SK-N-SH treated with all-trans-retinoic acid at 6 μM for 48 hours (cell line): Measurements from ENCODE around the gene SCAMP1.

ENCODE experiments used
- ATAC-seq: fragments of 200-7000 bp; cut with Tn5 transposase; 3 replicates; pipeline ENCODE4 v1.9.1; 2020; ENCODE audit warnings: mild to moderate bottlenecking, moderate library complexity
- ARNTL ChIP-seq: fragments of 450-650 bp; formaldehyde crosslinking; IDR thresholded peaks from 2 replicates; pipeline ENCODE4 v1.5.0; 2020; ENCODE audit warnings: low read depth, mild to moderate bottlenecking, moderate library complexity, borderline replicate concordance
- BACH2 ChIP-seq: fragments of 250-450 bp; sonication (Bioruptor Pico); IDR thresholded peaks from 2 replicates; pipeline ENCODE4 v1.9.0; 2021; ENCODE audit warnings: mild to moderate bottlenecking, borderline replicate concordance
- CREB5 ChIP-seq: fragments of 250-450 bp; sonication (Bioruptor Pico); IDR thresholded peaks from 2 replicates; pipeline ENCODE4 v1.5.1; 2020; ENCODE audit warnings: low read depth, mild to moderate bottlenecking, moderate library complexity
- CSDC2 ChIP-seq: fragments of 250-450 bp; sonication (Bioruptor Pico); IDR thresholded peaks from 2 replicates; pipeline ENCODE4 v1.5.0; 2020; ENCODE audit warnings: mild to moderate bottlenecking, moderate library complexity
- CSRNP3 ChIP-seq: fragments of 250-450 bp; sonication (Bioruptor Pico); IDR thresholded peaks from 2 replicates; pipeline ENCODE4 v1.5.1; 2021; ENCODE audit warnings: mild to moderate bottlenecking, moderate library complexity
- ESRRG ChIP-seq: fragments of 250-450 bp; sonication (Bioruptor Pico); IDR thresholded peaks from 2 replicates; pipeline ENCODE4 v1.6.1; 2021; ENCODE audit warnings: mild to moderate bottlenecking
- GLIS3 ChIP-seq: fragments of 250-450 bp; sonication (Bioruptor Pico); IDR thresholded peaks from 2 replicates; pipeline ENCODE4 v1.5.0; 2020; ENCODE audit warnings: mild to moderate bottlenecking, moderate library complexity
- ISL1 ChIP-seq: fragments of 250-450 bp; sonication (Bioruptor Pico); IDR thresholded peaks from 2 replicates; pipeline ENCODE4 v2.1.2; 2022; ENCODE audit warnings: mild to moderate bottlenecking, moderate library complexity
- OSR1 ChIP-seq: fragments of 250-450 bp; sonication (Bioruptor Pico); IDR thresholded peaks from 2 replicates; pipeline ENCODE4 v1.8.0; 2022; ENCODE audit warnings: moderate library complexity, mild to moderate bottlenecking, inconsistent platforms
- PATZ1 ChIP-seq: fragments of 250-450 bp; sonication (Bioruptor Pico); IDR thresholded peaks from 2 replicates; pipeline ENCODE4 v1.8.0; 2020; ENCODE audit warnings: mild to moderate bottlenecking, moderate library complexity, borderline replicate concordance
- POU6F1 ChIP-seq: fragments of 250-450 bp; sonication (Bioruptor Pico); IDR thresholded peaks from 2 replicates; pipeline ENCODE4 v1.8.0; 2021; ENCODE audit warnings: low read depth, mild to moderate bottlenecking, moderate library complexity, borderline replicate concordance
- PPARA ChIP-seq: fragments of 250-450 bp; sonication (Bioruptor Pico); IDR thresholded peaks from 2 replicates; pipeline ENCODE4 v1.5.0; 2020; ENCODE audit warnings: mild to moderate bottlenecking, borderline replicate concordance
- RARB ChIP-seq: fragments of 250-450 bp; sonication (Bioruptor Pico); IDR thresholded peaks from 2 replicates; pipeline ENCODE4 v1.8.0; 2021; ENCODE audit warnings: mild to moderate bottlenecking, moderate library complexity
- SNAI2 ChIP-seq: fragments of 250-450 bp; sonication (Bioruptor Pico); IDR thresholded peaks from 2 replicates; pipeline ENCODE4 v1.5.0; 2020; ENCODE audit warnings: mild to moderate bottlenecking, moderate library complexity
- TCF4 ChIP-seq: fragments of 250-450 bp; sonication (Bioruptor Pico); IDR thresholded peaks from 2 replicates; pipeline ENCODE4 v1.8.0; 2021; ENCODE audit warnings: mild to moderate bottlenecking, moderate library complexity, borderline replicate concordance
- TOX ChIP-seq: fragments of 250-450 bp; sonication (Bioruptor Pico); IDR thresholded peaks from 2 replicates; pipeline ENCODE4 v1.8.0; 2021; ENCODE audit warnings: mild to moderate bottlenecking, moderate library complexity, borderline replicate concordance
- TSHZ2 ChIP-seq: fragments of 250-450 bp; sonication (Bioruptor Pico); IDR thresholded peaks from 2 replicates; pipeline ENCODE4 v1.5.0; 2020; ENCODE audit warnings: mild to moderate bottlenecking, moderate library complexity
- ZC3H10 ChIP-seq: fragments of 250-450 bp; sonication (Bioruptor Pico); IDR thresholded peaks from 2 replicates; pipeline ENCODE4 v1.5.1; 2021; ENCODE audit warnings: mild to moderate bottlenecking, moderate library complexity
- ZFP3 ChIP-seq: fragments of 250-450 bp; sonication (Bioruptor Pico); IDR thresholded peaks from 2 replicates; pipeline ENCODE4 v1.5.0; 2020; ENCODE audit warnings: mild to moderate bottlenecking, moderate library complexity
- ZFP30 ChIP-seq: fragments of 450-650 bp; formaldehyde crosslinking; IDR thresholded peaks from 2 replicates; pipeline ENCODE4 v1.5.0; 2022; ENCODE audit warnings: mild to moderate bottlenecking, moderate library complexity
- ZNF70 ChIP-seq: fragments of 450-650 bp; formaldehyde crosslinking; IDR thresholded peaks from 2 replicates; pipeline ENCODE4 v1.5.0; 2020; ENCODE audit warnings: mild to moderate bottlenecking, moderate library complexity
- ZNF8 ChIP-seq: fragments of 450-650 bp; formaldehyde crosslinking; IDR thresholded peaks from 2 replicates; pipeline ENCODE4 v1.5.0; 2020; ENCODE audit warnings: mild to moderate bottlenecking, moderate library complexity

The SCAMP1 gene

GRCh38 chr5:78367318-78367991 is 7.0 kb downstream of the SCAMP1 start:
- TF ChIP-seq ZFP30 (CRISPR knock-in tag) (no peak), PPARA (CRISPR knock-in tag) (no peak), CREB5 (CRISPR knock-in tag) (no peak), CSDC2 (CRISPR knock-in tag) (no peak), OSR1 (CRISPR knock-in tag) (no peak), CSRNP3 (CRISPR knock-in tag) (no peak), SNAI2 (no peak), ZNF70 (no peak), ARNTL (CRISPR knock-in tag) (no peak), TCF4 (CRISPR knock-in tag) (no peak), TSHZ2 (no peak), ZC3H10 (CRISPR knock-in tag) (no peak), ISL1 (CRISPR knock-in tag) (no peak), PATZ1 (no peak)
- no peak for ATAC-seq

GRCh38 chr5:78369680-78370079 is 9.3 kb downstream of the SCAMP1 start:
- TF ChIP-seq POU6F1 (CRISPR knock-in tag), result no peak

GRCh38 chr5:78373231-78373630 is 12.8 kb downstream of the SCAMP1 start:
- TF ChIP-seq GLIS3, result no peak
- no peak for TF ChIP-seq ZC3H10 (CRISPR knock-in tag)
- TF ChIP-seq ZNF70, result no peak
- TF ChIP-seq ISL1 (CRISPR knock-in tag), result no peak
- TF ChIP-seq TOX (CRISPR knock-in tag), result no peak
- no peak for TF ChIP-seq ESRRG (CRISPR knock-in tag)
- TF ChIP-seq ZFP3, result no peak
- TF ChIP-seq TCF4 (CRISPR knock-in tag), result no peak
- TF ChIP-seq SNAI2, result no peak
- no peak for TF ChIP-seq PPARA (CRISPR knock-in tag)
- TF ChIP-seq OSR1 (CRISPR knock-in tag), result no peak
- TF ChIP-seq ARNTL (CRISPR knock-in tag), result no peak
- TF ChIP-seq ZFP30 (CRISPR knock-in tag), result no peak
- no peak for TF ChIP-seq BACH2 (CRISPR knock-in tag)
- TF ChIP-seq CREB5 (CRISPR knock-in tag), result no peak
- TF ChIP-seq RARB, result no peak
- TF ChIP-seq PATZ1, result no peak
- no peak for TF ChIP-seq ZNF8 (CRISPR knock-in tag)
- TF ChIP-seq, all 23 proteins: peak for 0
- no peak for ATAC-seq

More at GRCh38 chr5:78369680-78370079, 9.3 kb downstream of the SCAMP1 start:
- ATAC-seq, result no peak
